GM21723 (cell line): ENCODE measurements around the gene TTC1.
"Not testable (repeated sequence)": the region's sequence is repeated elsewhere in the genome, so short reads cannot be mapped to it uniquely, and the experiment has no call there.

Source experiments
- ATAC-seq: cut with Tn5 transposase; IDR thresholded peaks from one replicate; pipeline ENCODE4 v1.9.1; 2021; ENCODE audit warnings: mild to moderate bottlenecking, moderate library complexity; ENCODE audit not compliant: unreplicated experiment

The TTC1 gene

GRCh38 chr5:159993194-159993593 lies 15.7 kb upstream of the TTC1 start:
- no peak for ATAC-seq

GRCh38 chr5:159995907-159996306 lies 13.0 kb upstream of the TTC1 start:
- no peak for ATAC-seq

GRCh38 chr5:160001457-160001856 lies 7.5 kb upstream of the TTC1 start:
- no peak for ATAC-seq

GRCh38 chr5:160007514-160007913 lies 1.4 kb upstream of the TTC1 start:
- no peak for ATAC-seq

- peak; percentile 17 for ATAC-seq
Observed at GRCh38 chr5:160008529-160008876, 436 bp upstream of the TTC1 start.

GRCh38 chr5:160009591-160009989 lies 651 bp downstream of the TTC1 start:
- ATAC-seq: peak; percentile 20

GRCh38 chr5:160011471-160011870 lies 2.5 kb downstream of the TTC1 start:
- ATAC-seq: no peak

GRCh38 chr5:160014197-160014596 lies 5.3 kb downstream of the TTC1 start:
- ATAC-seq: not testable (repeated sequence)

- ATAC-seq: no peak
Observed at GRCh38 chr5:160018945-160019625, 10.1 kb downstream of the TTC1 start.

GRCh38 chr5:160020266-160020770 lies 11.4 kb downstream of the TTC1 start:
- ATAC-seq: no peak

GRCh38 chr5:160020964-160021363 lies 12.0 kb downstream of the TTC1 start:
- no peak for ATAC-seq

- ATAC-seq: peak; percentile 96
Observed at GRCh38 chr5:160021831-160022446, 13.0 kb downstream of the TTC1 start.

- ATAC-seq: no peak
Observed at GRCh38 chr5:160023007-160023907, 14.3 kb downstream of the TTC1 start.

GRCh38 chr5:160023908-160024630 lies 15.1 kb downstream of the TTC1 start:
- no peak for ATAC-seq

- ATAC-seq: no peak
Observed at GRCh38 chr5:160029004-160029403, 20.1 kb downstream of the TTC1 start.

GRCh38 chr5:160029540-160030139 lies 20.7 kb downstream of the TTC1 start:
- no peak for ATAC-seq

- ATAC-seq: no peak
Observed at GRCh38 chr5:160030631-160031377, 21.9 kb downstream of the TTC1 start.

GRCh38 chr5:160033546-160034252 lies 24.8 kb downstream of the TTC1 start:
- ATAC-seq: no peak

GRCh38 chr5:160036243-160036642 lies 27.3 kb downstream of the TTC1 start:
- ATAC-seq: no peak
